HG02943 (cell line): ENCODE results near the gene HIGD2B.
"Not testable (repeated sequence)": the region's sequence is repeated elsewhere in the genome, so short reads cannot be mapped to it uniquely, and the experiment has no call there.

ENCODE experiments used
- ATAC-seq: cut with Tn5 transposase; IDR thresholded peaks from one replicate; pipeline ENCODE4 v1.9.1; 2021; ENCODE audit warnings: mild to moderate bottlenecking, low read depth, moderate library complexity; ENCODE audit not compliant: unreplicated experiment

The HIGD2B gene

GRCh38 chr15:72685925-72686794 lies at the start of gene HIGD2B, which contains the start of gene BBS4:
Gene HIGD2B (minus strand): TSS chr15:72686182. CDS start chr15:72676374, 9,808 bp downstream.
Gene BBS4 (plus strand): TSS chr15:72686207. CDS start chr15:72686228, 21 bp downstream.
- ATAC-seq, result peak; percentile 85

- no peak for ATAC-seq
These were observed 49.1 kb upstream of the HIGD2B start for GRCh38 chr15:72735111-72735510.

GRCh38 chr15:72733941-72734738 lies 48.2 kb upstream of the HIGD2B start:
- ATAC-seq, result no peak

GRCh38 chr15:72732516-72732915 lies 46.5 kb upstream of the HIGD2B start:
- no peak for ATAC-seq

- no peak for ATAC-seq
These were observed 46.1 kb upstream of the HIGD2B start for GRCh38 chr15:72732086-72732485.

- ATAC-seq, result no peak
These were observed 42.8 kb upstream of the HIGD2B start for GRCh38 chr15:72728821-72729220.

- ATAC-seq, result not testable (repeated sequence)
These were observed 42.3 kb upstream of the HIGD2B start for GRCh38 chr15:72728249-72728648.

- ATAC-seq, result no peak
These were observed 41.2 kb upstream of the HIGD2B start for GRCh38 chr15:72727154-72727553.

GRCh38 chr15:72725851-72726250 lies 39.9 kb upstream of the HIGD2B start:
- ATAC-seq, result not testable (repeated sequence)

GRCh38 chr15:72725446-72725845 lies 39.5 kb upstream of the HIGD2B start:
- ATAC-seq, result no peak

GRCh38 chr15:72724028-72724427 lies 38.0 kb upstream of the HIGD2B start:
- ATAC-seq, result no peak

- no peak for ATAC-seq
These were observed 36.2 kb upstream of the HIGD2B start for GRCh38 chr15:72722071-72722696.

- not testable (repeated sequence) for ATAC-seq
These were observed 22.7 kb upstream of the HIGD2B start for GRCh38 chr15:72708551-72709303.

- no peak for ATAC-seq
These were observed 20.3 kb upstream of the HIGD2B start for GRCh38 chr15:72706266-72706665.

GRCh38 chr15:72700076-72700475 lies 14.1 kb upstream of the HIGD2B start:
- ATAC-seq, result no peak

GRCh38 chr15:72698938-72699337 lies 13.0 kb upstream of the HIGD2B start:
- no peak for ATAC-seq

- ATAC-seq, result no peak
These were observed 5.0 kb upstream of the HIGD2B start for GRCh38 chr15:72690938-72691337.

- ATAC-seq, result no peak
These were observed 2.7 kb upstream of the HIGD2B start for GRCh38 chr15:72688697-72689096.

GRCh38 chr15:72685301-72685924 lies 569 bp downstream of the HIGD2B start:
- ATAC-seq, result peak; percentile 8

- no peak for ATAC-seq
These were observed 3.2 kb downstream of the HIGD2B start for GRCh38 chr15:72682772-72683171.
